Body of pancreas (tissue), 4 donors: ENCODE results near the gene PPARGC1A. TPM values are rescaled to one million over a fixed set of nuclear protein-coding genes. Genes with fewer than 3 reads are reported as not detected.

Source experiments
- ATAC-seq: fragments of 150-250 bp; one replicate; pipeline ENCODE4 v1.9.1; 2016
- DNase-seq, 4 donors: peaks; one replicate each; pipeline ENCODE4 v3.0.0-alpha.2; 2019
- H3K27ac ChIP-seq, 4 donors: fragments of 200-600 bp; sonication (generic); 1 replicate in 3 of 4; 2 replicates in 1 of 4; pipeline versions ENCODE4 v1.5.1 to v1.6.1; 2016 to 2019; ENCODE audit warnings: mild to moderate bottlenecking in 1 of 4, mixed read lengths in 1 of 4, moderate library complexity in 1 of 4
- H3K27me3 ChIP-seq, 2 donors: fragments of 200-600 bp; sonication (generic); one replicate each; pipeline ENCODE4 v1.6.0; 2016; ENCODE audit warnings: mild to moderate bottlenecking in 1 of 2
- H3K36me3 ChIP-seq, 2 donors: fragments of 200-600 bp; sonication (generic); replicated peaks in 1 of 2; 2 replicates each; pipeline ENCODE4 v1.5.1; 2016; ENCODE audit warnings: low read depth in 2 of 2; ENCODE audit not compliant: insufficient read depth in 1 of 2
- H3K4me1 ChIP-seq: fragments of 200-600 bp; sonication (generic); one replicate; pipeline ENCODE4 v1.6.0; 2016
- H3K4me3 ChIP-seq, 2 donors: fragments of 200-600 bp; sonication (generic); 1 replicate in 1 of 2; 2 replicates in 1 of 2; pipeline ENCODE4 v1.5.1; 2016 to 2019
- H3K9me3 ChIP-seq, 3 donors: fragments of 200-600 bp; sonication (generic); 1 replicate in 2 of 3; 2 replicates in 1 of 3; pipeline ENCODE4 v1.5.1; 2016
- POLR2A ChIP-seq, 3 donors: fragments of 450-650 bp; IDR thresholded peaks; one replicate each; pipeline ENCODE4 v1.6.1; 2016; ENCODE audit warnings: antibody characterized with exemption in 3 of 3, mild to moderate bottlenecking in 2 of 3
- WGBS, 2 donors: methylation state at CpG; one replicate each; pipeline ENCODE4 v1.1.5; 2017; 5-methylcytosine and 5-hydroxymethylcytosine counted together
- intact Hi-C: fragments of 100-400 bp; cut with DNase I; formaldehyde crosslinking; loops from one replicate; pipeline ENCODE4 v1.15.1; 2023
- total RNA-seq, 2 donors: library from RNA; depleted of rRNA; stranded (reverse); fragments of >200 nt; gene quantifications; one replicate each; pipeline ENCODE4 v1.1.0, GENCODE V29; 2016
- TF ChIP-seq, protein P1 (sequence below), 7 experiments: fragments of 450-650 bp in 4 of 7; fragments of 200-600 bp in 3 of 7; sonication (generic) in 3 of 7; IDR thresholded peaks; one replicate each; pipeline ENCODE4 v1.5.1; 2016 to 2019; ENCODE audit warnings: antibody characterized with exemption in 7 of 7

The PPARGC1A gene
- total RNA-seq, 2 donors from 2014 or later: 8.0 to 44.8 TPM

DNA sequence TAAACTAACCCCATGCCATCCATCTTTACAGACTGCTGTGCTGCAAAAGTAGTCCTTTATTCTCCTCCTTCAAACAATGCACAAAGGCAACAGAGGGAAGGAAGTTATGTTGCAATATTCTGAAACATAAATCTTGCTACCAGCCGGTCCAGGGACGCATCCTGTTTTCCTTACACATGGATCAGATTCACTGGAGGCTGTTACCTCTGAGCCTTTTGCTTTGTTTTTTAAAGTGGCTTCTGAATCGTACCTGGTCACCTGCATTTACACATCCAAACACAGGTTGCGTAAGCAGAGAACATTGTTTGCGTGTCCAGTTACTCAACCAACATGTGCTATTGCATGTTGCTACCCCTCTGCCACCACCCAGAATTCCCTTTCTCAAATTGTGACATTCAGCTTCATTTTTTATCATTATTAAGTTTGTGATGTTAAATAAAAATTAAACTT lies 8.8 kb downstream of the PPARGC1A start:
- peak overlapping the region in 3 of 4 donors; percentile 6 to 61 (median 48) for H3K27ac ChIP-seq
- no peaks in the 10 kb centered on the region for H3K9me3 ChIP-seq
- WGBS, 2 donors: 28 to 36% methylated on average over 5 of the region's 5 CpGs
- intact Hi-C loops: no loop called here
- H3K27me3 ChIP-seq: no peaks in the 10 kb centered on the region
- H3K36me3 ChIP-seq: no peaks in the 10 kb centered on the region
- DNase-seq: no peak
- no peak for TF ChIP-seq POLR2A (IDR thresholded peaks at IDR 0.05)
- TF ChIP-seq, protein P1, sequence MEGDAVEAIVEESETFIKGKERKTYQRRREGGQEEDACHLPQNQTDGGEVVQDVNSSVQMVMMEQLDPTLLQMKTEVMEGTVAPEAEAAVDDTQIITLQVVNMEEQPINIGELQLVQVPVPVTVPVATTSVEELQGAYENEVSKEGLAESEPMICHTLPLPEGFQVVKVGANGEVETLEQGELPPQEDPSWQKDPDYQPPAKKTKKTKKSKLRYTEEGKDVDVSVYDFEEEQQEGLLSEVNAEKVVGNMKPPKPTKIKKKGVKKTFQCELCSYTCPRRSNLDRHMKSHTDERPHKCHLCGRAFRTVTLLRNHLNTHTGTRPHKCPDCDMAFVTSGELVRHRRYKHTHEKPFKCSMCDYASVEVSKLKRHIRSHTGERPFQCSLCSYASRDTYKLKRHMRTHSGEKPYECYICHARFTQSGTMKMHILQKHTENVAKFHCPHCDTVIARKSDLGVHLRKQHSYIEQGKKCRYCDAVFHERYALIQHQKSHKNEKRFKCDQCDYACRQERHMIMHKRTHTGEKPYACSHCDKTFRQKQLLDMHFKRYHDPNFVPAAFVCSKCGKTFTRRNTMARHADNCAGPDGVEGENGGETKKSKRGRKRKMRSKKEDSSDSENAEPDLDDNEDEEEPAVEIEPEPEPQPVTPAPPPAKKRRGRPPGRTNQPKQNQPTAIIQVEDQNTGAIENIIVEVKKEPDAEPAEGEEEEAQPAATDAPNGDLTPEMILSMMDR (IDR thresholded peaks at IDR 0.05): no peak
- no peak overlapping the region for H3K4me3 ChIP-seq
- no peak for ATAC-seq
- H3K4me1 ChIP-seq: peaks cover 4% of the 10 kb centered on the region

- Histone ChIP-seq H3K27me3 (no peaks in the 10 kb centered on the region), H3K4me1 (peaks cover 7% of the 10 kb centered on the region), H3K36me3 (no peaks in the 10 kb centered on the region), H3K27ac (peak overlapping the region in 3 of 4 donors; percentile 9 to 45 (median 45)), H3K9me3 (no peaks in the 10 kb centered on the region), H3K4me3 (no peak overlapping the region)
- intact Hi-C loops: no loop called here
- ATAC-seq (no peak), DNase-seq (no peak)
- TF ChIP-seq POLR2A (IDR thresholded peaks at IDR 0.05): no peak
- TF ChIP-seq, protein P1 (IDR thresholded peaks at IDR 0.05): no peak
- 32 to 33% methylated on average over 7 of the region's 7 CpGs for WGBS, 2 donors
These were observed 10.7 kb downstream of the PPARGC1A start for GRCh38 chr4:23878912-23879732.

DNA sequence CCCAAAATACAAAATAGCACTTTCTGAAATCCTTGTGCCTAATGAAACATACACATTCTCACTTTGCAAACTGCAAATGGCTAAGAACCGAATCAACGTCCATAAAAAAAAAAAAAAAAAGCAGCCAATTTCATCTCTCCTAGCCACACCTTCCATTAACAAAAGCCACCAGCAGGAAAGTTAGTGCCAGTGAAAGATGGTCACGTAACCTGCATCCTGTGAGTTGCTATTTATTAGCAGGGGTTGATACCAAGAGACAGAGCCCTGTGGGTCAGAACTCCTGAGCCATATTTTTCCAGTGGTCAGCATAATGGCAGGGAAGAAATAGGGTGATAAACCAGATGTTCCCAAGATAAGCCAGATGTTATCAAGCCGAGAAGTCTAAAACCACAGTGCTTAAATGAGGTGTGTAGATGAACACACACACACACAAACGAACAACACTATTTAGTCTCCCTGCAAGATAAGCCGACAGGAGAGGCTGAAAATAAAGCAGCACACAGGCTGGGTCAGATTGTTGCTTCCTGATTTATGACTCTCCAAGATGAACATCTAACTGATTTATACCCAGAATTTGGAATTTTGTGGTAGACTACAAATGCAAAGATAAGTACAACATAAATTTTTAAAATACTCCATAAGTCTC lies 11.5 kb downstream of the PPARGC1A start:
- peak overlapping the region in 3 of 4 donors; percentile 22 to 45 (median 33) for H3K27ac ChIP-seq
- TF ChIP-seq, protein P1 (IDR thresholded peaks at IDR 0.05): no peak
- TF ChIP-seq POLR2A (IDR thresholded peaks at IDR 0.05): no peak
- no peaks in the 10 kb centered on the region for H3K27me3 ChIP-seq
- 34 to 35% methylated on average over 6 of the region's 6 CpGs for WGBS, 2 donors
- intact Hi-C loops: no loop called here
- H3K4me3 ChIP-seq: no peak overlapping the region
- H3K9me3 ChIP-seq: no peaks in the 10 kb centered on the region
- no peaks in the 10 kb centered on the region for H3K36me3 ChIP-seq
- DNase-seq: no peak
- ATAC-seq: no peak
- H3K4me1 ChIP-seq: peaks cover 8% of the 10 kb centered on the region

- Histone ChIP-seq H3K36me3 (no peaks in the 10 kb centered on the region), H3K9me3 (no peaks in the 10 kb centered on the region), H3K4me3 (no peak overlapping the region), H3K4me1 (peaks cover 8% of the 10 kb centered on the region), H3K27ac (peak overlapping the region in 3 of 4 donors; percentile 22 to 45 (median 33)), H3K27me3 (no peaks in the 10 kb centered on the region)
- intact Hi-C loops: no loop called here
- WGBS, 2 donors: 37 to 56% methylated on average over 2 of the region's 2 CpGs
- ATAC-seq: peak; percentile 30
- no peak for DNase-seq
- TF ChIP-seq, protein P1 (IDR thresholded peaks at IDR 0.05): no peak
- no peak for TF ChIP-seq POLR2A (IDR thresholded peaks at IDR 0.05)
These were observed 12.1 kb downstream of the PPARGC1A start for GRCh38 chr4:23877758-23878229.
